IPS-15b (cell line): ENCODE measurements around the gene C12orf57.

ENCODE experiments used
- H3K27me3 ChIP-seq: one replicate; pipeline ENCODE4 v1.6.1; 2013; ENCODE audit warnings: low read length; ENCODE audit not compliant: control insufficient read depth, insufficient read depth
- H3K36me3 ChIP-seq: one replicate; pipeline ENCODE4 v1.6.1; 2013; ENCODE audit warnings: low read length; ENCODE audit not compliant: control insufficient read depth, insufficient read depth
- H3K4me1 ChIP-seq: one replicate; pipeline ENCODE4 v1.6.1; 2013; ENCODE audit warnings: mild to moderate bottlenecking, low read length; ENCODE audit not compliant: control insufficient read depth, insufficient read depth
- H3K4me3 ChIP-seq: one replicate; pipeline ENCODE4 v1.5.1; 2013; ENCODE audit warnings: low read depth, low read length
- H3K9ac ChIP-seq: one replicate; pipeline ENCODE4 v1.6.1; 2013; ENCODE audit warnings: low read depth, mild to moderate bottlenecking, low read length
- H3K9me3 ChIP-seq: one replicate; pipeline ENCODE4 v1.6.1; 2013; ENCODE audit warnings: mild to moderate bottlenecking, low read length; ENCODE audit not compliant: control insufficient read depth, insufficient read depth

C12orf57 gene

GRCh38 chr12:6934110-6934509, 9.7 kb upstream of the C12orf57 start:
- Histone ChIP-seq H3K9me3 (no peaks in the 10 kb centered on the region), H3K9ac (no peak overlapping the region), H3K36me3 (peaks cover 36% of the 10 kb centered on the region), H3K4me1 (peaks cover 10% of the 10 kb centered on the region), H3K27me3 (no peaks in the 10 kb centered on the region), H3K4me3 (no peak overlapping the region)

GRCh38 chr12:6935371-6936193, 8.2 kb upstream of the C12orf57 start:
- no peak overlapping the region for H3K9ac ChIP-seq
- no peak overlapping the region for H3K4me3 ChIP-seq
- H3K36me3 ChIP-seq: peaks cover 37% of the 10 kb centered on the region
- no peaks in the 10 kb centered on the region for H3K27me3 ChIP-seq
- H3K4me1 ChIP-seq: no peaks in the 10 kb centered on the region
- no peaks in the 10 kb centered on the region for H3K9me3 ChIP-seq

- H3K4me1 ChIP-seq: no peaks in the 10 kb centered on the region
- H3K4me3 ChIP-seq: no peak overlapping the region
- no peaks in the 10 kb centered on the region for H3K9me3 ChIP-seq
- no peak overlapping the region for H3K9ac ChIP-seq
- peaks cover 38% of the 10 kb centered on the region for H3K36me3 ChIP-seq
- no peaks in the 10 kb centered on the region for H3K27me3 ChIP-seq
Observed at GRCh38 chr12:6936194-6936635, 7.6 kb upstream of the C12orf57 start.

GRCh38 chr12:6936636-6937480, 7.0 kb upstream of the C12orf57 start:
- Histone ChIP-seq H3K9ac (peak overlapping the region; percentile 32), H3K9me3 (no peaks in the 10 kb centered on the region), H3K27me3 (no peaks in the 10 kb centered on the region), H3K36me3 (peaks cover 44% of the 10 kb centered on the region), H3K4me1 (no peaks in the 10 kb centered on the region), H3K4me3 (peak overlapping the region; percentile 71)

DNA sequence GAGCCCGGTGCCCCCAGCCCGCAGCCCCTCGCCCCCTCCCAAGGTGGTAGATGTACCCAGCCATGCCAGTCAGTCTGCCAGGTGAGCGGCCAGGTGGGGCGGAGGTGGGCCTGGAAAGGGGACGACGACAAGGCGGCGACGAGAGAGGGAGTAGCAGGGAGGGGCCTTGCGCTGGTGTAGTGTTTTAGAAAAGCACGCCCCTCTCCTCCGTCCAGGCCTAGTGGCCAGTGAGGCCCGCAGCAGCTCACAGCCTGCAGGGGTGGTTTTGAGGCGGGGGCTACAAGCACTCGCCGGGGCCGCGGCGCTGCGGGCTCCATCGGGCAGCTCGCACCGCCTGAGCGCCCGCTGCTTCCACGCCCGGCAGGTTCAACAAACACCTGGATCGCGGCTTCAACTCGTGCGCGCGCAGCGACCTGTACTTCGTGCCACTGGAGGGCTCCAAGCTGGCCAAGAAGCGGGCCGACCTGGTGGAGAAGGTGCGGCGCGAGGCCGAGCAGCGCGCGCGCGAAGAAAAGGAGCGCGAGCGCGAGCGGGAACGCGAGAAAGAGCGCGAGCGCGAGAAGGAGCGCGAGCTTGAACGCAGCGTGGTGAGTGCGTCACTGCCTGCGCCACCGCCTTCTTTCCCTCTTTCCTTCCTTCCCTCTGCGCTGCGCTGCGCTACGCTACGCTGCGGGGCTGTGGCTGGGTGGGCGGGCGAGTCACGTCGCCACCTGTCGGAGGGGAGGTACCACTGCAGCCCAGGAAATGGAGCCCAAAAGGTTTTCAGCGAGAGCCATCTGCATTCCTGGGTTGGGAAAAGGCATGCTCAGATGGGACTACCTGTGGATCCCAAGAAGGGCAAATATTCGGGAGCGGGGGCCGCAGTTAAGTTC, 6.1 kb upstream of the C12orf57 start:
- Histone ChIP-seq H3K36me3 (peaks cover 44% of the 10 kb centered on the region), H3K4me1 (peaks cover under 1% of the 10 kb centered on the region), H3K4me3 (peak overlapping the region; percentile 71)

GRCh38 chr12:6938353-6939190, 5.2 kb upstream of the C12orf57 start:
- Histone ChIP-seq H3K36me3 (peaks cover 40% of the 10 kb centered on the region), H3K4me3 (peak overlapping the region; percentile 71), H3K9me3 (no peaks in the 10 kb centered on the region), H3K4me1 (peaks cover 4% of the 10 kb centered on the region), H3K27me3 (no peaks in the 10 kb centered on the region), H3K9ac (peak overlapping the region; percentile 71)

More for the DNA sequence above, 6.1 kb upstream of the C12orf57 start:
- H3K27me3 ChIP-seq: no peaks in the 10 kb centered on the region
- H3K9ac ChIP-seq: peak overlapping the region; percentile 97
- H3K9me3 ChIP-seq: no peaks in the 10 kb centered on the region

DNA sequence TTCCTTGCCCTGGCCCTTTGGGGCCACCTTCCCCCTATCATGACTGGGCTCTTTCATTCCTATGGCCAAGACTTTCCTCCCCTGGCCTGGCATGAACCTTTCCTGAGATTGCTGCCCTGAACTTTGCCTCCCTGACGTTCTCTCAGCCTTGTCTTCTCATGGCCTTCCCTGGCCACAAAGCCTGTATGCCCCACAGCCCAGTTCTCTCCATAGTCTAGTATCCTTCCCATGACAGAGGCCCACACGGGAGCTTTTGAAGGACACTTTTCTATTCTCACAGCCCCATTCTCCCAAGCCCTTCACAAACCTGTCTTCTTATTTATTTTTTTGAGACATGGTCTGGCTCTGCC, 4.7 kb upstream of the C12orf57 start:
- Histone ChIP-seq H3K4me1 (peaks cover 4% of the 10 kb centered on the region), H3K4me3 (no peak overlapping the region), H3K9me3 (no peaks in the 10 kb centered on the region), H3K36me3 (peaks cover 34% of the 10 kb centered on the region), H3K27me3 (no peaks in the 10 kb centered on the region), H3K9ac (no peak overlapping the region)

DNA sequence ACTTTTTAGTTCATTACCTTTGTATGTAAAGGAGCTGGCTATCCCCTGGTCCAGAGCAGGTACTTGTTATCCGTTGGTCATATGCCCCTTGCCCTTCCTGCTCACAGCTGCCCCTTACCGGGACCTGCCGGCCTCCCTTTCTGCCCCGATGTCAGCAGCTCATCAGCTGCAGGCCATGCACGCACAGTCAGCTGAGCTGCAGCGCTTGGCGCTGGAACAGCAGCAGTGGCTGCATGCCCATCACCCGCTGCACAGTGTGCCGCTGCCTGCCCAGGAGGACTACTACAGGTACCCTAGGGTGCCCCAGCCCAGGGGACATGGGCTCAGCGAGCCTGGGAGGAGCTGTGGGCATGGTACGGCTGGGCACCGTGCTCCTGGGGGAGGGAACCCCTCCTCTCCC, 2.6 kb upstream of the C12orf57 start:
- H3K36me3 ChIP-seq: peaks cover 15% of the 10 kb centered on the region
- peaks cover 15% of the 10 kb centered on the region for H3K4me1 ChIP-seq
- no peak overlapping the region for H3K4me3 ChIP-seq
- H3K9ac ChIP-seq: no peak overlapping the region
- no peaks in the 10 kb centered on the region for H3K9me3 ChIP-seq
- no peaks in the 10 kb centered on the region for H3K27me3 ChIP-seq

GRCh38 chr12:6941782-6942181, 2.0 kb upstream of the C12orf57 start:
- H3K36me3 ChIP-seq: peaks cover 15% of the 10 kb centered on the region
- H3K9ac ChIP-seq: no peak overlapping the region
- no peaks in the 10 kb centered on the region for H3K9me3 ChIP-seq
- peaks cover 15% of the 10 kb centered on the region for H3K4me1 ChIP-seq
- no peak overlapping the region for H3K4me3 ChIP-seq
- H3K27me3 ChIP-seq: no peaks in the 10 kb centered on the region

DNA sequence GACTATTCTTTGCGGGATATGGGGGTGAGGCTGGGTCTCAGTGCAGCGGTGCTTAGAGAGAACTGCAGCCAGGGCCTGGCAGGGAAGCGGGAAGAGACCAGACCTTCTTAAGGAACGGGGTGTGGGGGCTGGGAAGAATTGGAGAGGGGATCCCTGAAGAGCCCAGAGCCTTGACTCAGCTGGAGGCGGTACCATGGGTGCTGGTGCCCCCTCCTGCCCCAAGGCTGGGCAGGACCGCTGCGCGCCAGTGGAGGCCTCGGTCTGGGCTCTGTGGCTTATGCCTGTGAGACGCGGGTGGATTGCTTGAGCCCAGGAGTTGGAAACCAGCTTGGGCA, 1.5 kb upstream of the C12orf57 start:
- Histone ChIP-seq H3K4me3 (no peak overlapping the region), H3K4me1 (peaks cover 15% of the 10 kb centered on the region), H3K9me3 (no peaks in the 10 kb centered on the region), H3K9ac (no peak overlapping the region), H3K36me3 (peaks cover 15% of the 10 kb centered on the region), H3K27me3 (no peaks in the 10 kb centered on the region)

DNA sequence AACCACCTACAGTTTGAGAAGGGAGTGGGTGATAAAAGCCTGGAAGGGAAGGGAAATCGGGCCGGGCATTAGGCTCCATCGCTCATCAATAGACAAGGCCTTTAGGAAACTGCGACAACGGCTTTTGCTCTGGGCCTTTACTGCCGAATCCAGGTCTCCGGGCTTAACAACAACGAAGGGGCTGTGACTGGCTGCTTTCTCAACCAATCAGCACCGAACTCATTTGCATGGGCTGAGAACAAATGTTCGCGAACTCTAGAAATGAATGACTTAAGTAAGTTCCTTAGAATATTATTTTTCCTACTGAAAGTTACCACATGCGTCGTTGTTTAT, 467 bp upstream of the C12orf57 start:
- Histone ChIP-seq H3K4me3 (peak overlapping the region; percentile 93), H3K36me3 (peaks cover 15% of the 10 kb centered on the region), H3K9me3 (no peaks in the 10 kb centered on the region), H3K9ac (peak overlapping the region; percentile 93), H3K4me1 (peaks cover 15% of the 10 kb centered on the region), H3K27me3 (no peaks in the 10 kb centered on the region)
